Breast epithelium (tissue), 3 donors: ENCODE measurements around the gene ATP10B.
"Not testable (repeated sequence)": the region's sequence is repeated elsewhere in the genome, so short reads cannot be mapped to it uniquely, and the experiment has no call there.

Experiments used
- CTCF ChIP-seq, 3 donors: fragments of 450-650 bp; IDR thresholded peaks; one replicate each; pipeline ENCODE4 v1.5.1; 2016 to 2017; ENCODE audit warnings: antibody characterized with exemption in 3 of 3, mild to moderate bottlenecking in 3 of 3, moderate library complexity in 3 of 3
- POLR2AphosphoS5 ChIP-seq, 3 donors: sonication (generic); formaldehyde crosslinking; IDR thresholded peaks; one replicate each; pipeline ENCODE4 v1.6.1; 2017; ENCODE audit warnings: antibody characterized with exemption in 3 of 3

- TF ChIP-seq CTCF, POLR2AphosphoS5 (IDR thresholded peaks at IDR 0.05): not testable (repeated sequence)
These were observed 136.5 kb downstream of the ATP10B start for GRCh38 chr5:160715508-160715907.
